CD4-positive, alpha-beta T cell treated with Interleukin-15 for 4 hours (primary cell): ENCODE measurements around the gene PRR35.

Source experiments
- DNase-seq: peaks from one replicate; pipeline ENCODE4 v3.0.0-alpha.2; 2020; ENCODE audit warnings: low spot score

PRR35 gene

GRCh38 chr16:528111-529011 lies 31.8 kb upstream of the PRR35 start:
- peak; percentile 32 for DNase-seq

DNA sequence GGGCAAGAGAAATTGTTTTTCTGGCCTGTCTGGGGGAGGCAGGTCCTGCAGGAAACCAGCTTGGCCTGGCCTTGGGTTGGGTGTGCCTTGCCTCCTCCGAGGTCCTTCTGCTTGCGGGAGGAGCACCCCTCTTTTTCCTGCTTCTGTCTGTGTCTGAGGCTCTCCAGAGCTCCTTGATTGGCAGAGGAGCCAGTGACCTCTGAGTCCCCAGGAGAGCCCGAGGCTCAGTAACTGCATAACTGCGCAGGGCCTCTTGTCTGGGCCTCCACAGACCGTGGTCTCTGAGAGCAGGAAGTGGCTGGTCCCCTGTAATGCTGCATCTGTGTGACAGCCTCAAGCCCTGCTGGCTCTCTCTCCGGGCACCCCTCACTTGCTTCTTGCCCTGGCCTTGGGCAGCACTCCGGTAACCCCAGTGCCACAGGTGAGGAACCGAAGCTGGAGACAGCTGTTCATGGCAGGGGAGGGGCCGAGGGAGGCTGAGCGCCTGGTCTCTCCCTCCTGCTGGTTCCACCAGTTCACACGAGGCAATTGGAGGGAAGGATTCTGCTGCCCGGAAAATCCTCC lies 31.1 kb upstream of the PRR35 start:
- DNase-seq = peak; percentile 28

DNA sequence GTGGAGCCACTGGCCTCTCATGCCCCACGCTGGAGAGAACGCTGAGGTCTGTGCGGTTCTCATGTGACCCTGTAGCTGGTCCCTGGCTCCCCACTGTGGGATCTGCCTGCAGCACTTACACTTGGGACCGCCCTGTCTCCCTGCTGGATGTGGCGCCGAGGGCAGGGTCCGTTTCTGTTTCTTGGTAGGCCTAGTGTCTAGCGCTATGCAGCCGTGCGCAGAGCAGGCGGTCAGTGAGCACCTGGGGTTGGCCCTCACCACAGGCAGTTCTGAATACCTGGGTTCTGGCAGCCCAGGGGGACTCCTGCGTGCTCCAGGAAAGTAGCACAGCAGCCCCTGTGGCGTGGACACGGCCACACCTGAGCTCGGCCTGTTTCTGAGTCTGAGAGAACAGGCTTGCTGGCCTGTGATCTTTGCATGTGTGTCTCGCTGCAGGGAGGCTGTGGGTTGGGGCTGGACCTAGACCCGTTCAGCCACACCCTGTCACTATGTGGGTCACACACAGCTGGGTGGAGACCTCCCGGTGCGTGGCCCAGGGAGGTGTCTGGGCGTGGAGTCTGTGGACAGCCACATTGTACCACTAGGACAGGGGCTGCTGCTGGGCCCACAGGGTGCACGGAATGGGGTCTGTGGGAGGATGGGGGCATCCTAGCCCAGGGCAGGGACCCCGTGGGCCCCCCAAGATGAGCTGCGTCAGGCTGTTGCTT lies 29.9 kb upstream of the PRR35 start:
- no peak for DNase-seq

GRCh38 chr16:531494-532125 lies 28.6 kb upstream of the PRR35 start:
- no peak for DNase-seq

DNA sequence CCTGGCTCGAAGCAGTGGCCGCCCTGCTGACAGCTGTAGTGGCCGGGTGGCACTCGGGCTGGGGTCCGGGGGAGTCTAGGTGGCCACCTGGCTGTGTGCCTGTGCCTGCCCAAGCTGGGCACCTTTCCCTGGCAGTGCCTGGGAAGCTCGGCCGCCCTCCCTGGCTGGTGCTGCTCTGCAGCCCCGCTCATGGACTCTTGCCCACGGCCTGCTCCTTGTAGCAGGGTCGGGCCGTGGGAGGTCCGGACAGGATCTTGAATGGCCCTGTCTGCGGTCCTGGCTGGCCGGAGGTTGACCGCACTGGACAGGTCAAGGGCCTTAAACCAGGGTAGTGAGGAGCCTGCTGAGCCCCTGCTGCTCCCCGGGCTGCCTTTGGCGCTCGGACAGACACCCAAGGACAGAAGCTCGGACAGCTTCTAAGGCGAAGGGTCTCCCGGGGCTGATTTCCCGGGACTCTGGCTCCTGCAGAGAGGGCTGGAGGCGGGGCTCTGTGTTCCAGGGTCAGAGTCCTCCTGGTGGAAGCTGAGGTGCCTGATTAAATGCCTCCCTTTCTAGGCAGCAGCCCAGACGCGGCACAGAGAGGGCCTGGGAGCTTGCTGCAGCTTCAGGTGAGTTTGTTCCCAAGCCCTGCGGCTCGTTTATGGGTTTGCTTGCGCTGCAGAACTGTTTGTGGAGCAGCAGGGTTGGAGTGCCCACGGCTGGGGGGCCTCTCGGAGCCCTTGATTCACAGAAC lies 26.6 kb upstream of the PRR35 start:
- no peak for DNase-seq

DNA sequence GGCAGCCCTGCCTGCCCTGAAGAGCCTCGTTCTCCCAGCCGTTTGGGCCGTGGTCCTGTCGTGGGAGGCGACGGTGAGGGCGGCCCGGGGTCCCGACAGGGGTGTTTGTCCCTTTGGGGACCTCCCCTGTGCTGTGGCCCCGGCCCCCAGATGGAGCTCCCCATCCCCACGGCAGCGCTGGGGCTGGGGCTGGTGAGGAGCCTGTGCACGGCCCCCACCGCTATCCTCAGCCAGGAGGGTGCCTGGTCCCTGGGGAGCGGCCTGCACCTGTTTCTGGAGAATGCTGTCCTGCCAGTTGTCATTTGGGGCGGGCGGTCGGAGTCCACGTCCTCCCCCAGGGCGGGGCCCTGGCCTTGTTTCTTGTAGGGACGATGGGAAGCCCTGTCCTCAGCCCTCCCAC lies 26.1 kb upstream of the PRR35 start:
- no peak for DNase-seq

DNA sequence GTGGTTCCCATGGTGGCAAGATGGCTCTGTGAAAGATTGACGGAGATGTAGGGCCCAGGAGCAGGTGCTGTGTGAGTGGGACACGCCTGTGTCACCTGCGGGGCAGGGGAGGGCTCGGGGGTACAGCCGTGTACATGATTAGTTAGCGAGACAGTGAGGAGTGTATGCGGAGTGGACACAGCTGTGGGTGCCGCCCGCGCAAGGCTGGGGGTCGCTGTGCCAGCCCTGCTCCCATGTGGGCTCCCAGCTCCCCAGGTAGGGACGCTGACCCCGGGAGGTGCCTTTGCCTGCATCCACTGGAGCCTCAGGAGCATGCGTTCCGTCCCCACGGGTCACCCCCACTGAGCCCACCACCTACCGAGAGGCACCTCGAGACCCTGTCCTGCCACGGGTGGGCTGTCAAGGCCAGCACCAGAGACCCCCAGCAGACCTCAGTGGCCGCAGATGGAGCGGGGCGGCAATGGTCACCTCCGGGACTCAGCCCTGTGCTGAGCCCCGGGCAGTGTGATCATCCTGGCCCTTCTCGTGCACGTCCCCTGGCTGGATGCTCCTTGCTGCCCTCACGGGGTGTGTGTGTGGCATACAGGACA lies 25.2 kb upstream of the PRR35 start:
- no peak for DNase-seq

DNA sequence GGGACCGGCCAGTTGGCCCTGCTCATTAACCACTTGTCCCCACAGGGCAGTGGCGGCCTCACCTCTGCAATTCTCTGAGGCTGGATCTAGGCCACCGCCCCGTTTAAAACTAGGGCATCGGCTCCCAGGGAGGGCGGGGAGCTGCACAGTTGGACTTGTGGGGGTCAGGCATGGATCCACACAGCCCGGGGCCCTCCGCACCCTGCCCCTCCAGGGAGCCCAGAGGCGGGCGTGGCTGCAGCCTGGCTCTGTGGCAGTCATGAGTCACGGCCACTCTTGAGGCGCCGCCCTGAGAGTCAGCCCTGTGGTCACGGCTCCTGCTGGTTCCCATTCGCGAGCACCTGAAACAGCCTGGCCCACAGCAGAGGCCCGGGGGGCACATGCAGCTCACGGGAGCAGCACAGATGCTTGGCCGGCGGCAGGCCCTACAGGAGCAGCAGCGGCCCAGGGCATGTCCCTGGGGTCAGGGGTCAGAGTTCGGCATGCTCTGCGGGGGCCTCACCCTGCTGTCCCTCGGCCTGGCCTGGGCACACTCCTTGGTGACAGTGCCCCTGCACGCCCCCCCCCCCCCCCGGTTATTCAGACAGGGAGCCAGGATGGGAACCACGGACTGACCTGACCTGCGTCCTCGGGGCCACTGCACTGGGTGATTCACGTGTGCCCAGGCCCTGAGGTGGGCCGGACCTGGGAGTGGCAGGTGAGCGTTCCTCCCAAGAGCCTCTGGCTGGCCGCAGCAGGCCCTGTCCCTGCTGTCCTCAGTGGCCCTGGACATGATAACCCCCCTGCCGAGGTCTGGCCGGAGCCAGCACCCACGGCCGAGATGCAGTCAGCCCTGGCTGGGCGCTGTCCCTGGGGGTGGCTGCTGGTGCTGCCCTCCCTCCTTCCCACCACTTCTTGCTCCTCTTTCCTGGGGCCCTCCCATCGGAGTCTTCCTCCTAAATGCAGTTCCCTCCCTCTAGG lies 24.5 kb upstream of the PRR35 start:
- DNase-seq = no peak

DNA sequence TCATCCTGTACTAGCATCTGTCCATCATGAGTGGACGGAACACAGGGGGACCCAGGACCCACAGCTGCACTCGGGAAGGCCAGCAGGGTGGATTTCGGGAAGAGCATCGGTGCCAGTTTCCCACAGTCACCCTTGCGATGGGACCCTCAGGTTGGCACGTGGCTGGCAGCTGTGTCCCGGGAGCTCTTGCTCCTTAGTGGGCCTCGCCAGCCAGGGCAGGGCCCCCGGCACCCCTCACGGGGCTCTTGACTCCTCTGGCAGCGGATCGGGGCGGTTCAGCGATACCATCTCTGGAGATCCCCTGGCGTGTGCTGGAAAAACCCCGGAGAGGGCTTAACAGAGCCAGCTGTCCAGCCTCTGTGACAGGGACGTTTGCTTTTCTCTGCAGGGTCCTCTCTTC lies 23.4 kb upstream of the PRR35 start:
- no peak for DNase-seq

DNA sequence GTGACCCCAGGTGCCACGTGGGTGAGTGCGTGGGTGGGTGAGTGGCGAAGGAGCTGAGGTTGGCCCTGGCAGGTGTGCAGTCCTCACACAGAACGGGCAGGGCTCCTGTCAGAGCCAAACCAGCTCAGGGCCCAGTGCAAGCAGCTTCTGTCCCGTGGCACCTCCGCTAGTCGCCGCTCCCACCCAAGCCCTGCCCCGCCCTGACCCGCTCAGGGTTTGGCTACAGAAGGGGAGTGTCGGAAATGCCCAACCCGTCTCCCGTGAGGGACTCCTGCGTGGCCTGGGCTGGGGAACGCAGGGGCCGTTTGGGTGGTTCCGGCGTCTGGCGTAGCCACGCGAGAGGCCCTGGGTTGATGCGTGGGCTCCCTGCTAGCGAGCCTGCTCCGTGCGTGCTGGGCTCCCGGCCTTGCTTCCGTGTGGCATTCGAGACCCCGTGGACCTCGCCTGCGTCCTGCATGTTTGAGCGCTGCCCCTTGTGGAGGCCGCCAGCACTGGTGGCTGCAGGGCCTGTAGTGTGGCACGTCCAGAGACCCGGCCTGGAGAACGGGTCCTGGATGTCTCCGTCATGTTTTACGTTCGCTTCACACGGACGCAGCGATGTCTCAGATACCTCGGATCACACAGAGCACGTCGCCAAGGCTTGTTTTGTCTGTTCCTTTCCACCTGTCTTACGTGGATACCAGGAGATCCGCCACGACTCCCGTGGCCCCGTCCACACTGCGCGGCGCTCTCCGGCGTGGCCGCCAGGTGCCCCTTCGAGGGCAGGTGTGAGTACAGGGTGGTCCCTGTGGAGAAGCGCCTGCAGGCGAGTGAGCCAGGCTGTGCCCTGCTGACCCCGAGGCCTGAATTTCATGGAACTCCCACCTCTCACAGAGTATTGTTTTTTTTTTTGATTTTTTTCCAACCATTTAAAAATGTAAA lies 22.5 kb upstream of the PRR35 start:
- no peak for DNase-seq

- DNase-seq = no peak
These were observed 20.2 kb upstream of the PRR35 start for GRCh38 chr16:539901-540530.

DNA sequence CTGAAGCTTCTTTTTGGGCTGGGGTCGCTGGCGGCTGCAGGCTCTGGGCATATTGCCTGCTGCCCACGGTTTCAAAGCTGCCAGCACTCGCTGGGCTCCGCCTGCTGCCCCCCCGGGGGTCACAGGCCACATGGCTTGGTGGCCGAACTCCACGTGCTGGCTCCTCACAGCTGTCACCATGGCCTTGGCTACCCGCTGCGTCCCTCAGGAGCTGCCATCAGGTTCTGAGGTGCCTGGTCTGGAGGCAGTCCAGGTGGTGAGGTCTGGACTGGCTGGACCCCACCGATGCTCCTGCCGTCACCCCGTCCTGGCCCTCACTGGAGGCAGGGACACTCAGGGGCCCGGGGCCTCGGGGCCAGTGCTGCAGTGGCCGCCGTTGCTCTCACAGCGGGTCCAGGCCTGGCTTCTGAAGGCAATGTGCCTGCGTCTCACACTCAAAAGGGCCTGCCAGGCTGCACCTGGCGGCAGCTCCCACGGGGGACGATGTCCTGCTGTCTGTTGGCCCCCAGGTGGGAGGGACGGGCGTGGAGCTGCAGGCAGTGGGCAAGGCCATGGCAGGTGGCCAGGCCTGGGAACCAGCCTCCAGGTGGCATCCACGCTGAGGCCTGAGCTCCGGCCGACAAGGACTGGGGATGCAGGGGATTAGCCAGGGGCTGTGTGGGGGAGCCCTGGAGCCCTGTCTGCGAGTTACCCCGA lies 19.4 kb upstream of the PRR35 start:
- no peak for DNase-seq

GRCh38 chr16:543301-544164 lies 16.7 kb upstream of the PRR35 start:
- DNase-seq = no peak

- no peak for DNase-seq
These were observed 15.7 kb upstream of the PRR35 start for GRCh38 chr16:544517-544916.

GRCh38 chr16:546909-547770 lies 13.1 kb upstream of the PRR35 start:
- DNase-seq = peak; percentile 40

- no peak for DNase-seq
These were observed 11.6 kb upstream of the PRR35 start for GRCh38 chr16:548586-548985.
